Cardiac muscle cell (in vitro differentiated cells and primary cell): Measurements from ENCODE around the gene CDK14. TPM values are rescaled to one million over a fixed set of nuclear protein-coding genes. Genes with fewer than 3 reads are reported as not detected.

Experiments used
- DNase-seq, 2 donors: peaks; one replicate each; pipeline versions ENCODE4 v3.0.0 to v3.0.0-alpha.2; 2010 to 2017; ENCODE audit warnings: low read depth in 1 of 2, low spot score in 1 of 2
- H3K27ac ChIP-seq: fragments of 200-600 bp; sonication (generic); 2 replicates; pipeline ENCODE4 v1.5.1; 2016
- H3K27me3 ChIP-seq: fragments of 200-600 bp; sonication (generic); 2 replicates; pipeline ENCODE4 v1.6.0; 2016; ENCODE audit warnings: control low read depth
- H3K36me3 ChIP-seq: fragments of 200-600 bp; sonication (generic); 2 replicates; pipeline ENCODE4 v1.5.1; 2016; ENCODE audit warnings: control low read depth
- H3K4me1 ChIP-seq: fragments of 200-600 bp; sonication (generic); 2 replicates; pipeline ENCODE4 v1.8.1; 2017; ENCODE audit warnings: low read depth, mild to moderate bottlenecking, mixed run types
- H3K4me3 ChIP-seq: fragments of 200-600 bp; sonication (generic); 2 replicates; pipeline ENCODE4 v1.5.1; 2016; ENCODE audit warnings: mild to moderate bottlenecking
- H3K9me3 ChIP-seq: fragments of 200-600 bp; sonication (generic); 2 replicates; pipeline ENCODE4 v1.5.1; 2017; ENCODE audit warnings: low read depth, mild to moderate bottlenecking, control low read depth
- polyA plus RNA-seq: library from polyadenylated mRNA; unstranded; fragments of >200 nt; fragmentation: Nextera tagmentation; extraction: Ambion mirVana; gene quantifications from 2 replicates; pipeline ENCODE4 v1.2.1, GENCODE V29; 2016
- total RNA-seq: library from RNA; depleted of rRNA; stranded (reverse); fragments of >200 nt; gene quantifications from 2 replicates; pipeline ENCODE4 v1.2.3, GENCODE V29; 2016
- TF ChIP-seq, protein P1 (sequence below): IDR thresholded peaks from 2 replicates; pipeline ENCODE4 v1.5.1; 2012; ENCODE audit warnings: low read depth, mild to moderate bottlenecking, low read length

CDK14 gene
- total and polyA plus RNA-seq, 2 experiments from 2014 or later = 22.5 to 23.1 TPM

DNA sequence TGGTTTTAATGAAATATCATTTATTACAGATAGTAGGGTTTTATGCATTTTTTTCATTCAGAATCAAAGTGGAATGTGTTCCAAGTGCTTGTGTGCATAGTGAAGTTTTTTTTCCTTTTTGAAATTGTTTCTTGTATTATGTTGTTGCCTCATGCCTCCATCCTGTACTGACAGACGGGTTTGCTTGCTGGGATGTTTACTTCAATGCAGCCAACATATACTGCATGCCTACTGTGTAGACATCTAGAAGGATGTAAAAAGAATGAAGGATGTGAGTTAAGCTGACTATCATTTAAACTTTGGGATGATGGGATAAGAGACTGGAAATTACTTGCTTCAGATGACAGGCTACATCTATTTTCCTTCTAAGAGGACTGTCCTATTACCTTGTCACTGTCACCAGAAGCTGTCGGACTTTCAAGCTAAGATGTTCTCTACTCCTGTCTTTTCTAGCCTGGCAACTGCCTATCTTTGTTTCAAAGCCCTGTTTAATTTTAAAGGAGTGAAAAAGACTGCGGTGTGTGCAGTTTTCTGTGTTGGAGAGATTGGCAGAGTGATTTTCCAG is 243.7 kb downstream of the CDK14 start:
- TF ChIP-seq, protein P1, sequence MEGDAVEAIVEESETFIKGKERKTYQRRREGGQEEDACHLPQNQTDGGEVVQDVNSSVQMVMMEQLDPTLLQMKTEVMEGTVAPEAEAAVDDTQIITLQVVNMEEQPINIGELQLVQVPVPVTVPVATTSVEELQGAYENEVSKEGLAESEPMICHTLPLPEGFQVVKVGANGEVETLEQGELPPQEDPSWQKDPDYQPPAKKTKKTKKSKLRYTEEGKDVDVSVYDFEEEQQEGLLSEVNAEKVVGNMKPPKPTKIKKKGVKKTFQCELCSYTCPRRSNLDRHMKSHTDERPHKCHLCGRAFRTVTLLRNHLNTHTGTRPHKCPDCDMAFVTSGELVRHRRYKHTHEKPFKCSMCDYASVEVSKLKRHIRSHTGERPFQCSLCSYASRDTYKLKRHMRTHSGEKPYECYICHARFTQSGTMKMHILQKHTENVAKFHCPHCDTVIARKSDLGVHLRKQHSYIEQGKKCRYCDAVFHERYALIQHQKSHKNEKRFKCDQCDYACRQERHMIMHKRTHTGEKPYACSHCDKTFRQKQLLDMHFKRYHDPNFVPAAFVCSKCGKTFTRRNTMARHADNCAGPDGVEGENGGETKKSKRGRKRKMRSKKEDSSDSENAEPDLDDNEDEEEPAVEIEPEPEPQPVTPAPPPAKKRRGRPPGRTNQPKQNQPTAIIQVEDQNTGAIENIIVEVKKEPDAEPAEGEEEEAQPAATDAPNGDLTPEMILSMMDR = no peak
- no peaks in the 10 kb centered on the region for H3K4me1 ChIP-seq
- no peak for DNase-seq
- no peak overlapping the region for H3K27ac ChIP-seq
- no peak overlapping the region for H3K4me3 ChIP-seq
- H3K9me3 ChIP-seq = peaks cover 4% of the 10 kb centered on the region
- H3K36me3 ChIP-seq = no peaks in the 10 kb centered on the region
- no peaks in the 10 kb centered on the region for H3K27me3 ChIP-seq

DNA sequence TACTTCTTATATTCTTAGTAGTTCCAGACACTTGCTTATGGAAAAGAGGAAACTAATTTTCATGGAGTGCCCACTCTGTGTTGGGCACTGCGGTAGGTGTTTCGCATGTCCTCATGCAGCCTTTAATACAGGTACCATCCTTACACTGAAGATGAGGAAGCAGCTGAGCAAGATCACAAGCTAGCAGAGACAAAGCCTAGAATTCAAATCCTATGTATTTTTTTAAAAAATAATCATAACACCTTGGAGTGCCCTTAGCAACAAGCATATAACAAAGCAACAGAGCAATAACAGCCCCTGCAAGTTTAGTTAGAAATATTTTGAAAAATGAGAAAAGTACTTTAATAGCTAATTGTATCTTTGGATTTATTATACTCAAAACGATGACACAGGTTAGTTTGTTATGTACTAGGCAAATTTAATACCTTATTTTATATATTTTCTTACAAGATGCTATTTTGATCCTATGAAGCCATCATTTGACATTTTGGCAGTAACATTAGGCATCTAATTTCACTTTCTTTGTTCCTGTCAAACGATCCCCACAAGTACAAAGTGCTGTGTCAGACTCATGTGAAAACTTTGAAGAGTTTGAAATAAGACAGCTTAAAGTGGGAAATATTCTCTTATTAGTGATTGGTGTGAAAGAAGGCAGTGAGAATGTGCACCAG is 245.8 kb downstream of the CDK14 start:
- H3K4me3 ChIP-seq = no peak overlapping the region
- H3K36me3 ChIP-seq = no peaks in the 10 kb centered on the region

DNA sequence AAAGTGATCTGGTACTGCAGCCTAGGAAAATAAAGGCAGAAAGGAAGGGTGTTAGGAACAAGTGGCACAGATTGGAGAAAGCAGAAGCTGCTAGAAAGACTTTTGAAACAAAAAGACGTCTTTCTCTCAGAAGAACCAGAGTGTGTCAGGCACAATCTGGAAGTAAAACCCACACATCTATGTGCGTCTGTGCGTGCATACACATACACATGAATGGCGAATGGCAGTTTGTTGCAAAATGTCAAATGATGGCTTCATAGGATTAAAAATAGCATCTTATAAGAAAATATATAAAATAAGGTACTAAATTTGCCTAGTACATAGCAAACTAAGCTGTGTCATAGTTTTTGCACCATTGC is 246.3 kb downstream of the CDK14 start:
- TF ChIP-seq, protein P1 = no peak
- Histone ChIP-seq H3K27ac (no peak overlapping the region), H3K4me3 (no peak overlapping the region), H3K4me1 (peaks cover 9% of the 10 kb centered on the region), H3K36me3 (no peaks in the 10 kb centered on the region), H3K9me3 (peaks cover 4% of the 10 kb centered on the region), H3K27me3 (no peaks in the 10 kb centered on the region)
- DNase-seq = no peak

More for the DNA sequence above, 245.8 kb downstream of the CDK14 start:
- peaks cover 9% of the 10 kb centered on the region for H3K4me1 ChIP-seq
- no peak overlapping the region for H3K27ac ChIP-seq
- no peak for DNase-seq
- TF ChIP-seq, protein P1 = no peak
- no peaks in the 10 kb centered on the region for H3K27me3 ChIP-seq
- H3K9me3 ChIP-seq = peaks cover 4% of the 10 kb centered on the region

DNA sequence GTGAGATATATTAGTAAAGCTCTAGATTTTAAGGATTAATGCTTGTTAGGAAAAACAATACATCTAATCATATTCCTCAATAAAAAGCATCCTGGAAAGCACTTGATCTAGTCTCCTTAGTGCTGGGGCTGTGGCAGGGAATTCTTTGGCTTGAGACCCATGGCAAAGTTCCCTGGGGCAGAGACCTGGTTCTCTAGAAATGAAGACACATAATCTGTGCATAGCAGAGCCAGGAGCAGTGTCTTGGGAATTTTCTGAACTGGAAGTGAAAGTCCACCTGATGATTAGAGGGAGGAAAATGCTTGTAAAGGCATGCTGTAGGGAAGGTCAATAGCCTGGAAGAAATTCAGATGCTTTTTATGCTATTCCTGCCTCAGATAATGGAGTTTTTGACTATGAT is 247.4 kb downstream of the CDK14 start:
- no peaks in the 10 kb centered on the region for H3K9me3 ChIP-seq
- TF ChIP-seq, protein P1 = no peak
- no peak for DNase-seq
- no peaks in the 10 kb centered on the region for H3K27me3 ChIP-seq
- H3K4me3 ChIP-seq = no peak overlapping the region
- no peaks in the 10 kb centered on the region for H3K36me3 ChIP-seq
- H3K4me1 ChIP-seq = peaks cover 9% of the 10 kb centered on the region
- H3K27ac ChIP-seq = no peak overlapping the region

DNA sequence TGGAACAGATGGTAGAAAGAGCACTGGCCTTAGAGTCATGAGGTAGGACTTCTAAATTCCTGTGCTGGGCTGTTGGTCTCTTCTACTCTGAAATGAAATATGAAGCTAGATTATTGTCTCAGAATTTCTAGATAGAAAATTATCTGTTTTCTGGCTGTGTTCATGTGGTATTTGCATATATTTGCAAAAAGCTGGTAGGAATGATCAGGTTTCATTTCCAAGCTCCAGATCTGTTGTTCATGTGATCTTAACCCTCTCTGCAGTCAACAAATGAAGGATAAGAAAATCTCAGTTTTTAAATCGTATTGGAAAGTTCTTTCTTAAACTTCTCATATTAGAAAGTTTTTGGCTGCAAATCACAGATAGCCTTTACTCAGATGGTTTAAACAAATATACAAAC is 248.3 kb downstream of the CDK14 start:
- no peaks in the 10 kb centered on the region for H3K27me3 ChIP-seq
- H3K4me1 ChIP-seq = peaks cover 9% of the 10 kb centered on the region
- H3K4me3 ChIP-seq = no peak overlapping the region
- DNase-seq = no peak
- no peak overlapping the region for H3K27ac ChIP-seq
- H3K36me3 ChIP-seq = no peaks in the 10 kb centered on the region
- TF ChIP-seq, protein P1 = no peak
- no peaks in the 10 kb centered on the region for H3K9me3 ChIP-seq
